Sciatic nerve (tissue), 2 donors: ENCODE measurements around the gene NFAM1. TPM values are rescaled to one million over a fixed set of nuclear protein-coding genes. Genes with fewer than 3 reads are reported as not detected.

Experiments used
- ATAC-seq: fragments of 200-7000 bp; cut with Tn5 transposase; one replicate; pipeline ENCODE4 v1.9.1; 2020; ENCODE audit warnings: mild to moderate bottlenecking, moderate library complexity
- DNase-seq: peaks from one replicate; pipeline ENCODE4 v3.0.0-alpha.2; 2020; ENCODE audit warnings: low spot score
- intact Hi-C: fragments of 100-400 bp; cut with DNase I; formaldehyde crosslinking; loops from one replicate; pipeline ENCODE4 v1.14.2; 2022
- total RNA-seq: library from RNA; stranded (reverse); fragmentation: NEBNext Ultra II Directional; extraction: Animal tissue kit (Norgen Biotek cat#: 25700); gene quantifications from one replicate; pipeline ENCODE4 v1.2.1, GENCODE V29; 2021
- donor health status: DM: no; HTN: no; CAD: no.
- donor health status: DM: no; HTN: no; CAD: no.

The NFAM1 gene
- total RNA-seq, 1 donor from 2014 or later, result 6.6 TPM

- no peak for DNase-seq
- no peak for ATAC-seq
- intact Hi-C loops, result no loop called here
Observed at GRCh38 chr22:42346722-42347121, 85.5 kb downstream of the NFAM1 start.

GRCh38 chr22:42345458-42345857, 86.7 kb downstream of the NFAM1 start:
- DNase-seq (no peak), ATAC-seq (no peak)
- intact Hi-C loops, result no loop called here

- ATAC-seq (peak; percentile 68), DNase-seq (no peak)
- intact Hi-C loops, result no loop called here
Observed at GRCh38 chr22:42344361-42344905, 87.8 kb downstream of the NFAM1 start.

- DNase-seq (no peak), ATAC-seq (no peak)
- intact Hi-C loops, result no loop called here
Observed at GRCh38 chr22:42343531-42344081, 88.6 kb downstream of the NFAM1 start.

- DNase-seq (no peak), ATAC-seq (no peak)
- intact Hi-C loops, result no loop called here
Observed at GRCh38 chr22:42343121-42343454, 89.1 kb downstream of the NFAM1 start.

GRCh38 chr22:42342426-42343120, 89.6 kb downstream of the NFAM1 start:
- ATAC-seq (no peak), DNase-seq (no peak)
- intact Hi-C loops, result no loop called here

GRCh38 chr22:42341779-42342178, 90.4 kb downstream of the NFAM1 start:
- no peak for ATAC-seq
- DNase-seq, result no peak
- intact Hi-C loops, result no loop called here

GRCh38 chr22:42340829-42341383, 91.3 kb downstream of the NFAM1 start:
- ATAC-seq, result no peak
- intact Hi-C loops, result no loop called here
- no peak for DNase-seq

GRCh38 chr22:42340150-42340549, 92.1 kb downstream of the NFAM1 start:
- intact Hi-C loops, result no loop called here
- ATAC-seq, result no peak
- no peak for DNase-seq

- ATAC-seq, result no peak
- no peak for DNase-seq
- intact Hi-C loops, result no loop called here
Observed at GRCh38 chr22:42338479-42338878, 93.7 kb downstream of the NFAM1 start.

- intact Hi-C loops, result no loop called here
- DNase-seq (no peak), ATAC-seq (no peak)
Observed at GRCh38 chr22:42337356-42337755, 94.8 kb downstream of the NFAM1 start.

GRCh38 chr22:42336527-42337227, 95.5 kb downstream of the NFAM1 start:
- no peak for ATAC-seq
- intact Hi-C loops, result no loop called here

GRCh38 chr22:42335839-42336378, 96.3 kb downstream of the NFAM1 start:
- DNase-seq (no peak), ATAC-seq (no peak)
- intact Hi-C loops, result no loop called here

More at GRCh38 chr22:42336527-42337227, 95.5 kb downstream of the NFAM1 start:
- DNase-seq, result no peak

GRCh38 chr22:42334875-42335512, 97.2 kb downstream of the NFAM1 start:
- DNase-seq, result no peak
- no peak for ATAC-seq
- intact Hi-C loops, result no loop called here

- intact Hi-C loops, result no loop called here
- DNase-seq, result no peak
- no peak for ATAC-seq
Observed at GRCh38 chr22:42333544-42333943, 98.7 kb downstream of the NFAM1 start.

GRCh38 chr22:42332089-42332488, 100.1 kb downstream of the NFAM1 start:
- DNase-seq (no peak), ATAC-seq (no peak)
- intact Hi-C loops, result no loop called here

- DNase-seq (no peak), ATAC-seq (peak; percentile 43)
- intact Hi-C loops, result no loop called here
Observed at GRCh38 chr22:42331014-42331413, 101.2 kb downstream of the NFAM1 start.
